CMK (cell line): ENCODE results near the gene MYO18A.
A peak's percentile ranks its signal among the peaks of the same experiment; 100 is the strongest.
"Not testable (repeated sequence)": the region's sequence is repeated elsewhere in the genome, so short reads cannot be mapped to it uniquely, and the experiment has no call there.

Experiments used
- DNase-seq: peaks from one replicate; pipeline ENCODE4 v3.0.0-alpha.2; 2010; ENCODE audit warnings: low read depth

The MYO18A gene

GRCh38 chr17:29099527-29099926 is 80.7 kb downstream of the MYO18A start:
- DNase-seq, result no peak

GRCh38 chr17:29096094-29096493 is 84.1 kb downstream of the MYO18A start:
- DNase-seq, result no peak

- DNase-seq, result no peak
These were observed 84.8 kb downstream of the MYO18A start for GRCh38 chr17:29095439-29095838.

- no peak for DNase-seq
These were observed 86.0 kb downstream of the MYO18A start for GRCh38 chr17:29094101-29094708.

GRCh38 chr17:29093090-29093871 is 86.9 kb downstream of the MYO18A start:
- DNase-seq, result no peak

GRCh38 chr17:29091606-29092289 is 88.5 kb downstream of the MYO18A start:
- DNase-seq, result peak; percentile 45

GRCh38 chr17:29090750-29091605 is 89.2 kb downstream of the MYO18A start:
- DNase-seq, result no peak

GRCh38 chr17:29090108-29090507 is 90.1 kb downstream of the MYO18A start:
- no peak for DNase-seq

- DNase-seq, result no peak
These were observed 90.6 kb downstream of the MYO18A start for GRCh38 chr17:29089601-29090044.

GRCh38 chr17:29088782-29089181 is 91.4 kb downstream of the MYO18A start:
- not testable (repeated sequence) for DNase-seq

GRCh38 chr17:29086628-29087332 is 93.4 kb downstream of the MYO18A start:
- no peak for DNase-seq

GRCh38 chr17:29085223-29085622 is 95.0 kb downstream of the MYO18A start:
- DNase-seq, result no peak

GRCh38 chr17:29084541-29085146 is 95.6 kb downstream of the MYO18A start:
- DNase-seq, result no peak

GRCh38 chr17:29080965-29081364 is 99.2 kb downstream of the MYO18A start:
- DNase-seq, result no peak

- no peak for DNase-seq
These were observed 99.9 kb downstream of the MYO18A start for GRCh38 chr17:29080323-29080722.

GRCh38 chr17:29079887-29080286 is 100.3 kb downstream of the MYO18A start:
- no peak for DNase-seq

- no peak for DNase-seq
These were observed 100.8 kb downstream of the MYO18A start for GRCh38 chr17:29079433-29079832.

- DNase-seq, result no peak
These were observed 101.8 kb downstream of the MYO18A start for GRCh38 chr17:29078183-29079045.

GRCh38 chr17:29077320-29077719 is 102.9 kb downstream of the MYO18A start:
- DNase-seq, result no peak

GRCh38 chr17:29076722-29077121 is 103.5 kb downstream of the MYO18A start:
- DNase-seq, result no peak
